SK-N-SH treated with all-trans-retinoic acid at 6 μM for 48 hours (cell line): ENCODE measurements around the gene ADAMTSL3.

Source experiments
- ATAC-seq: fragments of 200-7000 bp; cut with Tn5 transposase; 3 replicates; pipeline ENCODE4 v1.9.1; 2020; ENCODE audit warnings: mild to moderate bottlenecking, moderate library complexity
- ARNTL ChIP-seq: fragments of 450-650 bp; formaldehyde crosslinking; IDR thresholded peaks from 2 replicates; pipeline ENCODE4 v1.5.0; 2020; ENCODE audit warnings: low read depth, mild to moderate bottlenecking, moderate library complexity, borderline replicate concordance
- BACH2 ChIP-seq: fragments of 250-450 bp; sonication (Bioruptor Pico); IDR thresholded peaks from 2 replicates; pipeline ENCODE4 v1.9.0; 2021; ENCODE audit warnings: mild to moderate bottlenecking, borderline replicate concordance
- CREB5 ChIP-seq: fragments of 250-450 bp; sonication (Bioruptor Pico); IDR thresholded peaks from 2 replicates; pipeline ENCODE4 v1.5.1; 2020; ENCODE audit warnings: low read depth, mild to moderate bottlenecking, moderate library complexity
- CSDC2 ChIP-seq: fragments of 250-450 bp; sonication (Bioruptor Pico); IDR thresholded peaks from 2 replicates; pipeline ENCODE4 v1.5.0; 2020; ENCODE audit warnings: mild to moderate bottlenecking, moderate library complexity
- CSRNP3 ChIP-seq: fragments of 250-450 bp; sonication (Bioruptor Pico); IDR thresholded peaks from 2 replicates; pipeline ENCODE4 v1.5.1; 2021; ENCODE audit warnings: mild to moderate bottlenecking, moderate library complexity
- ESRRG ChIP-seq: fragments of 250-450 bp; sonication (Bioruptor Pico); IDR thresholded peaks from 2 replicates; pipeline ENCODE4 v1.6.1; 2021; ENCODE audit warnings: mild to moderate bottlenecking
- GLIS3 ChIP-seq: fragments of 250-450 bp; sonication (Bioruptor Pico); IDR thresholded peaks from 2 replicates; pipeline ENCODE4 v1.5.0; 2020; ENCODE audit warnings: mild to moderate bottlenecking, moderate library complexity
- ISL1 ChIP-seq: fragments of 250-450 bp; sonication (Bioruptor Pico); IDR thresholded peaks from 2 replicates; pipeline ENCODE4 v2.1.2; 2022; ENCODE audit warnings: mild to moderate bottlenecking, moderate library complexity
- OSR1 ChIP-seq: fragments of 250-450 bp; sonication (Bioruptor Pico); IDR thresholded peaks from 2 replicates; pipeline ENCODE4 v1.8.0; 2022; ENCODE audit warnings: moderate library complexity, mild to moderate bottlenecking, inconsistent platforms
- PATZ1 ChIP-seq: fragments of 250-450 bp; sonication (Bioruptor Pico); IDR thresholded peaks from 2 replicates; pipeline ENCODE4 v1.8.0; 2020; ENCODE audit warnings: mild to moderate bottlenecking, moderate library complexity, borderline replicate concordance
- POU6F1 ChIP-seq: fragments of 250-450 bp; sonication (Bioruptor Pico); IDR thresholded peaks from 2 replicates; pipeline ENCODE4 v1.8.0; 2021; ENCODE audit warnings: low read depth, mild to moderate bottlenecking, moderate library complexity, borderline replicate concordance
- RARB ChIP-seq: fragments of 250-450 bp; sonication (Bioruptor Pico); IDR thresholded peaks from 2 replicates; pipeline ENCODE4 v1.8.0; 2021; ENCODE audit warnings: mild to moderate bottlenecking, moderate library complexity
- SNAI2 ChIP-seq: fragments of 250-450 bp; sonication (Bioruptor Pico); IDR thresholded peaks from 2 replicates; pipeline ENCODE4 v1.5.0; 2020; ENCODE audit warnings: mild to moderate bottlenecking, moderate library complexity
- TOX ChIP-seq: fragments of 250-450 bp; sonication (Bioruptor Pico); IDR thresholded peaks from 2 replicates; pipeline ENCODE4 v1.8.0; 2021; ENCODE audit warnings: mild to moderate bottlenecking, moderate library complexity, borderline replicate concordance
- TSHZ2 ChIP-seq: fragments of 250-450 bp; sonication (Bioruptor Pico); IDR thresholded peaks from 2 replicates; pipeline ENCODE4 v1.5.0; 2020; ENCODE audit warnings: mild to moderate bottlenecking, moderate library complexity
- ZC3H10 ChIP-seq: fragments of 250-450 bp; sonication (Bioruptor Pico); IDR thresholded peaks from 2 replicates; pipeline ENCODE4 v1.5.1; 2021; ENCODE audit warnings: mild to moderate bottlenecking, moderate library complexity
- ZFP3 ChIP-seq: fragments of 250-450 bp; sonication (Bioruptor Pico); IDR thresholded peaks from 2 replicates; pipeline ENCODE4 v1.5.0; 2020; ENCODE audit warnings: mild to moderate bottlenecking, moderate library complexity
- ZFP30 ChIP-seq: fragments of 450-650 bp; formaldehyde crosslinking; IDR thresholded peaks from 2 replicates; pipeline ENCODE4 v1.5.0; 2022; ENCODE audit warnings: mild to moderate bottlenecking, moderate library complexity
- ZNF565 ChIP-seq: fragments of 450-650 bp; formaldehyde crosslinking; conservative IDR thresholded peaks from 2 replicates; pipeline ENCODE4 v1.5.0; 2020; ENCODE audit warnings: low read depth, mild to moderate bottlenecking, moderate library complexity
- ZNF8 ChIP-seq: fragments of 450-650 bp; formaldehyde crosslinking; IDR thresholded peaks from 2 replicates; pipeline ENCODE4 v1.5.0; 2020; ENCODE audit warnings: mild to moderate bottlenecking, moderate library complexity

Gene ADAMTSL3

GRCh38 chr15:83653288-83653638, 660 bp upstream of the ADAMTSL3 start (continued):
- no peak for TF ChIP-seq CREB5 (CRISPR knock-in tag)
- TF ChIP-seq RARB (CRISPR knock-in tag): no peak
- TF ChIP-seq ESRRG (CRISPR knock-in tag): no peak
- no peak for TF ChIP-seq ZFP30 (CRISPR knock-in tag)

GRCh38 chr15:83654379-83655236, 685 bp downstream of the ADAMTSL3 start:
- ATAC-seq: no peak

GRCh38 chr15:83655237-83655616, 1.3 kb downstream of the ADAMTSL3 start:
- TF ChIP-seq TOX (CRISPR knock-in tag) (no peak), ISL1 (CRISPR knock-in tag) (no peak), ZFP30 (CRISPR knock-in tag) (no peak), ESRRG (CRISPR knock-in tag) (no peak), CREB5 (CRISPR knock-in tag) (no peak)
- TF ChIP-seq, all 23 proteins: peak for 0
- no peak for ATAC-seq

More at GRCh38 chr15:83654379-83655236, 685 bp downstream of the ADAMTSL3 start:
- no peak for TF ChIP-seq CSDC2
- no peak for TF ChIP-seq ZFP3
- TF ChIP-seq CREB5 (CRISPR knock-in tag): no peak
- no peak for TF ChIP-seq CSRNP3
- TF ChIP-seq ISL1 (CRISPR knock-in tag): no peak
- no peak for TF ChIP-seq ARNTL
- TF ChIP-seq POU6F1 (CRISPR knock-in tag): no peak
- TF ChIP-seq ZNF565 (CRISPR knock-in tag): no peak
- TF ChIP-seq ZNF8 (CRISPR knock-in tag): no peak
- no peak for TF ChIP-seq BACH2
- TF ChIP-seq RARB (CRISPR knock-in tag): no peak
- TF ChIP-seq, all 23 proteins: peak for 0

- TF ChIP-seq ZNF565 (CRISPR knock-in tag) (no peak), SNAI2 (CRISPR knock-in tag) (no peak), TSHZ2 (CRISPR knock-in tag) (no peak), ZNF8 (CRISPR knock-in tag) (no peak), ZC3H10 (no peak), OSR1 (CRISPR knock-in tag) (no peak), GLIS3 (CRISPR knock-in tag) (no peak), POU6F1 (CRISPR knock-in tag) (no peak), BACH2 (no peak), PATZ1 (CRISPR knock-in tag) (no peak), ISL1 (CRISPR knock-in tag) (no peak), CSDC2 (no peak), ZFP3 (no peak), ARNTL (no peak)
- no peak for ATAC-seq
Measured at GRCh38 chr15:83656192-83656591, 2.3 kb downstream of the ADAMTSL3 start.
